ENCODE data around the gene TPD52L3.

Gene TPD52L3

GRCh38 chr9:6328103-6328502 is at the start of gene TPD52L3:
TPD52L3 (plus strand) TSS chr9:6328375; CDS start chr9:6328596, 221 bp downstream.
- DNase-seq, result no peak
- H4K20me1 ChIP-seq (ENCODE audit: insufficient read depth, low read length), result no peaks in the 10 kb centered on the region
- no peak within 1 kb of the TSS for H2AFZ ChIP-seq (ENCODE audit: low read length)
- no peaks in the 10 kb centered on the region for H3K36me3 ChIP-seq (replicated peaks; ENCODE audit: insufficient read depth, low read length)
- no peaks in the 10 kb centered on the region for H3K4me1 ChIP-seq (ENCODE audit: low read length)
- no peak within 1 kb of the TSS for H3K4me3 ChIP-seq (ENCODE audit: low read length)
- no peaks in the 10 kb centered on the region for H3K9me3 ChIP-seq (replicated peaks; ENCODE audit: insufficient read depth, low read length)
- no peaks in the 10 kb centered on the region for H3K79me2 ChIP-seq (ENCODE audit: low read length)
- no peak within 1 kb of the TSS for H3K4me2 ChIP-seq (ENCODE audit: low read depth, low read length)
- H3K9ac ChIP-seq (ENCODE audit: low read length), result no peak within 1 kb of the TSS
- no peaks in the 10 kb centered on the region for H3F3A ChIP-seq (ENCODE audit: insufficient read depth, low read length)
- H3K27me3 ChIP-seq (replicated peaks; ENCODE audit: insufficient read depth, low read length), result no peaks in the 10 kb centered on the region
- H3K27ac ChIP-seq (ENCODE audit: low read length), result no peak within 1 kb of the TSS
- TF ChIP-seq EZH2phosphoT487 (IDR thresholded peaks at IDR 0.05; ENCODE audit: low read length), result no peak
- no peak for TF ChIP-seq CTCF (IDR thresholded peaks at IDR 0.05; ENCODE audit: low read length)
- no peak for TF ChIP-seq EZH2 (optimal IDR thresholded peaks at IDR 0.05; ENCODE audit: low read depth, low read length)
- no peaks in the 10 kb centered on the region for H3K9me2 ChIP-seq (replicated peaks; ENCODE audit: insufficient read depth, low read length)

GRCh38 chr9:6301858-6302257 is 26.3 kb upstream of the TPD52L3 start:
- H3K4me3 ChIP-seq (ENCODE audit: low read length), result no peak overlapping the region
- H3K4me2 ChIP-seq (ENCODE audit: low read depth, low read length), result no peak overlapping the region
- no peak overlapping the region for H3K9ac ChIP-seq (ENCODE audit: low read length)
- H3K36me3 ChIP-seq (replicated peaks; ENCODE audit: insufficient read depth, low read length), result no peaks in the 10 kb centered on the region
- H4K20me1 ChIP-seq (ENCODE audit: insufficient read depth, low read length), result no peaks in the 10 kb centered on the region
- no peaks in the 10 kb centered on the region for H3F3A ChIP-seq (ENCODE audit: insufficient read depth, low read length)
- H3K9me3 ChIP-seq (replicated peaks; ENCODE audit: insufficient read depth, low read length), result no peaks in the 10 kb centered on the region
- DNase-seq, result no peak
- no peak overlapping the region for H3K27ac ChIP-seq (ENCODE audit: low read length)
- TF ChIP-seq CTCF (IDR thresholded peaks at IDR 0.05; ENCODE audit: low read length), result no peak
- no peak for TF ChIP-seq EZH2phosphoT487 (IDR thresholded peaks at IDR 0.05; ENCODE audit: low read length)
- TF ChIP-seq EZH2 (optimal IDR thresholded peaks at IDR 0.05; ENCODE audit: low read depth, low read length), result no peak
- H3K4me1 ChIP-seq (ENCODE audit: low read length), result no peaks in the 10 kb centered on the region
- no peaks in the 10 kb centered on the region for H3K79me2 ChIP-seq (ENCODE audit: low read length)
- H3K27me3 ChIP-seq (replicated peaks; ENCODE audit: insufficient read depth, low read length), result no peaks in the 10 kb centered on the region
- H2AFZ ChIP-seq (ENCODE audit: low read length), result no peak overlapping the region
- no peaks in the 10 kb centered on the region for H3K9me2 ChIP-seq (replicated peaks; ENCODE audit: insufficient read depth, low read length)

GRCh38 chr9:6302417-6302816 is 25.8 kb upstream of the TPD52L3 start:
- no peaks in the 10 kb centered on the region for H3K9me3 ChIP-seq (replicated peaks; ENCODE audit: insufficient read depth, low read length)
- no peaks in the 10 kb centered on the region for H4K20me1 ChIP-seq (ENCODE audit: insufficient read depth, low read length)
- no peak overlapping the region for H2AFZ ChIP-seq (ENCODE audit: low read length)
- no peaks in the 10 kb centered on the region for H3K36me3 ChIP-seq (replicated peaks; ENCODE audit: insufficient read depth, low read length)
- DNase-seq, result no peak
- no peak overlapping the region for H3K9ac ChIP-seq (ENCODE audit: low read length)
- TF ChIP-seq EZH2phosphoT487 (IDR thresholded peaks at IDR 0.05; ENCODE audit: low read length), result no peak
- TF ChIP-seq EZH2 (optimal IDR thresholded peaks at IDR 0.05; ENCODE audit: low read depth, low read length), result no peak
- no peak for TF ChIP-seq CTCF (IDR thresholded peaks at IDR 0.05; ENCODE audit: low read length)
- no peaks in the 10 kb centered on the region for H3F3A ChIP-seq (ENCODE audit: insufficient read depth, low read length)
- no peaks in the 10 kb centered on the region for H3K27me3 ChIP-seq (replicated peaks; ENCODE audit: insufficient read depth, low read length)
- no peaks in the 10 kb centered on the region for H3K4me1 ChIP-seq (ENCODE audit: low read length)
- no peaks in the 10 kb centered on the region for H3K9me2 ChIP-seq (replicated peaks; ENCODE audit: insufficient read depth, low read length)
- no peak overlapping the region for H3K4me2 ChIP-seq (ENCODE audit: low read depth, low read length)
- no peak overlapping the region for H3K4me3 ChIP-seq (ENCODE audit: low read length)
- H3K27ac ChIP-seq (ENCODE audit: low read length), result no peak overlapping the region
- H3K79me2 ChIP-seq (ENCODE audit: low read length), result no peaks in the 10 kb centered on the region
